GM12878 (cell line): ENCODE measurements around the gene BLOC1S3. TPM values are rescaled to one million over a fixed set of nuclear protein-coding genes. Genes with fewer than 3 reads are reported as not detected.

Experiments used
- ATAC-seq: fragments of 200-7000 bp; cut with Tn5 transposase; 3 replicates; pipeline ENCODE4 v1.9.1; 2020; ENCODE audit warnings: mild to moderate bottlenecking, moderate library complexity
- BruUV-seq: library from RNA; stranded (reverse); fragments of 400-500 nt; replicated peaks from 2 replicates; lab custom pipeline; 2021; lab: Mats Ljungman, UMichigan
- CTCF ChIA-PET: fragments of 300-600 bp; sonication (Branson Sonifier 250); formaldehyde crosslinking; extraction: SDS; loops from one replicate; lab custom pipeline; 2021; ENCODE audit warnings: inconsistent platforms; lab: Yijun Ruan, JAX
- POLR2A ChIA-PET: fragments of 350-600 bp; formaldehyde crosslinking; extraction: SDS; loops from one replicate; lab custom pipeline; 2021; ENCODE audit warnings: inconsistent platforms; lab: Charles Lee
- RAD21 ChIA-PET: fragments of 300-600 bp; sonication (Branson Sonifier 250); formaldehyde crosslinking; loops from one replicate; lab custom pipeline; 2023; ENCODE audit warnings: antibody characterized with exemption; ENCODE audit not compliant: unreplicated experiment; lab: Charles Lee
- SMC1A ChIA-PET: fragments of 300-600 bp; sonication (Branson Sonifier 250); formaldehyde crosslinking; loops from one replicate; lab custom pipeline; 2023; ENCODE audit not compliant: unreplicated experiment, uncharacterized antibody; lab: Charles Lee
- DNase-seq: peaks from one replicate; pipeline ENCODE4 v3.0.0-alpha.2; 2011; ENCODE audit warnings: low read depth, low spot score
- FAIRE-seq: peaks from 3 replicates; lab custom pipeline; 2011; peaks lifted over from hg19 to GRCh38; lab: Jason Lieb, UNC
- H2AFZ ChIP-seq: 2 replicates; pipeline ENCODE4 v1.6.0; 2011; ENCODE audit warnings: low read depth, low read length, control low read depth; ENCODE audit not compliant: control insufficient read depth
- H3K27ac ChIP-seq: 2 replicates; pipeline ENCODE4 v1.5.1; 2011; ENCODE audit warnings: control low read depth; ENCODE audit not compliant: control insufficient read depth, insufficient read depth
- H3K27me3 ChIP-seq, 2 experiments: replicated peaks in 1 of 2; 2 replicates each; pipeline versions ENCODE4 v1.6.0 to v1.6.1; 2011; ENCODE audit warnings: low read length in 1 of 2; ENCODE audit not compliant: control insufficient read depth in 2 of 2, insufficient read depth in 2 of 2
- H3K36me3 ChIP-seq, 2 experiments: 2 replicates each; pipeline ENCODE4 v1.5.1; 2011; ENCODE audit warnings: low read length in 1 of 2; ENCODE audit not compliant: control insufficient read depth in 2 of 2, insufficient read depth in 2 of 2
- H3K4me1 ChIP-seq: 2 replicates; pipeline ENCODE4 v1.6.1; 2011; ENCODE audit warnings: mild to moderate bottlenecking, low read length, moderate library complexity, mixed read lengths; ENCODE audit not compliant: control insufficient read depth, insufficient read depth
- H3K4me2 ChIP-seq: 2 replicates; pipeline ENCODE4 v1.6.0; 2011; ENCODE audit warnings: control low read depth; ENCODE audit not compliant: control insufficient read depth, insufficient read depth
- H3K4me3 ChIP-seq: fragments of 200-600 bp; sonication (generic); 2 replicates; pipeline ENCODE4 v1.5.1; 2016
- H3K79me2 ChIP-seq: 2 replicates; pipeline ENCODE4 v1.6.0; 2011; ENCODE audit warnings: low read length; ENCODE audit not compliant: control insufficient read depth, insufficient read depth
- H3K9ac ChIP-seq: 2 replicates; pipeline ENCODE4 v1.8.0; 2011; ENCODE audit warnings: low read length, control low read depth, mixed read lengths; ENCODE audit not compliant: control insufficient read depth, insufficient read depth
- H3K9me3 ChIP-seq: replicated peaks from 3 replicates; pipeline ENCODE4 v1.5.1; 2011; ENCODE audit warnings: mild to moderate bottlenecking, low read length; ENCODE audit not compliant: control insufficient read depth, insufficient read depth
- H4K20me1 ChIP-seq: 2 replicates; pipeline ENCODE4 v1.6.0; 2011; ENCODE audit not compliant: control insufficient read depth, insufficient read depth
- GATAD2B ChIP-seq: fragments of 450-650 bp; conservative IDR thresholded peaks from 2 replicates; pipeline ENCODE4 v1.6.1; 2017; ENCODE audit warnings: low read depth, mild to moderate bottlenecking, moderate library complexity
- KDM1A ChIP-seq: fragments of 200-600 bp; sonication (generic); IDR thresholded peaks from 2 replicates; pipeline ENCODE4 v1.6.1; 2016; ENCODE audit warnings: borderline replicate concordance
- MEF2A ChIP-seq: IDR thresholded peaks from 2 replicates; pipeline ENCODE4 v1.6.1; 2011; ENCODE audit warnings: low read depth, mild to moderate bottlenecking, low read length, moderate library complexity; ENCODE audit not compliant: insufficient read depth
- POLR2A ChIP-seq: IDR thresholded peaks from 2 replicates; pipeline ENCODE4 v1.6.1; 2011; ENCODE audit warnings: low read depth, mild to moderate bottlenecking, low read length
- TARDBP ChIP-seq: IDR thresholded peaks from 2 replicates; pipeline ENCODE4 v1.6.1; 2016; ENCODE audit warnings: borderline replicate concordance
- YY1 ChIP-seq: IDR thresholded peaks from 2 replicates; pipeline ENCODE4 v1.6.1; 2011; ENCODE audit warnings: low read depth, mild to moderate bottlenecking, low read length
- ZNF207 ChIP-seq: fragments of 450-650 bp; IDR thresholded peaks from 2 replicates; pipeline ENCODE4 v1.6.1; 2014; ENCODE audit warnings: antibody characterized with exemption, mild to moderate bottlenecking, borderline replicate concordance
- ZZZ3 ChIP-seq: IDR thresholded peaks from 2 replicates; pipeline ENCODE4 v1.6.1; 2011; ENCODE audit warnings: low read depth; ENCODE audit not compliant: control insufficient read depth, insufficient read length
- WGBS: methylation state at CpG from one replicate; pipeline ENCODE4 v1.1.6; 2016; ENCODE audit warnings: low lambda C conversion rate; ENCODE audit not compliant: insufficient replicate concordance, insufficient coverage; ENCODE audit errors: missing lambda C conversion rate; 5-methylcytosine and 5-hydroxymethylcytosine counted together
- in situ Hi-C: fragments of 300-500 bp; cut with MboI; formaldehyde crosslinking; loops from 9 replicates; pipeline ENCODE4 v1.14.3; 2018; ENCODE audit warnings: mixed read lengths
- intact Hi-C: fragments of 100-400 bp; cut with micrococcal nuclease; formaldehyde crosslinking; loops from one replicate; pipeline ENCODE4 v1.14.2; 2022; ENCODE audit not compliant: unreplicated experiment
- polyA plus RNA-seq, 11 experiments: library from polyadenylated mRNA; depleted of rRNA in 4 of 11; unstranded in 6 of 11; stranded (reverse) in 5 of 11; fragments of >200 nt; fragmentation: Nextera tagmentation in 4 of 11; fragmentation: Illumina TruSeq in 1 of 11; extraction: Ambion mirVana in 4 of 11; extraction: Trizol in 1 of 11; gene quantifications; 1 replicate in 1 of 11; 2 replicates in 10 of 11; pipeline versions ENCODE4 v1.2.1 to v1.2.3, GENCODE V29; 2011 to 2016; ENCODE audit warnings: inconsistent platforms in 2 of 11, missing spikeins in 2 of 11, low read depth in 1 of 11
- total RNA-seq, 4 experiments: library from RNA; depleted of rRNA in 3 of 4; stranded (reverse); fragments of >200 nt in 3 of 4; fragmentation: Illumina TruSeq in 1 of 4; extraction: Trizol in 1 of 4; gene quantifications; 2 replicates each; pipeline versions ENCODE4 v1.2.1 to v1.2.3, GENCODE V29; 2013 to 2021
- TF ChIP-seq, protein P1 (sequence below): fragments of 450-650 bp; IDR thresholded peaks from 2 replicates; pipeline ENCODE4 v1.6.1; 2017; ENCODE audit warnings: mild to moderate bottlenecking, moderate library complexity
- TF ChIP-seq, protein P2 (sequence below): fragments of 450-650 bp; IDR thresholded peaks from 2 replicates; pipeline ENCODE4 v1.6.1; 2017; ENCODE audit warnings: mild to moderate bottlenecking

The BLOC1S3 gene
- total and polyA plus RNA-seq, 10 of the 15 experiments (the other 5 are each of a cell fraction or from before 2014, with no cell fraction given) = 3.6 to 18.3 (median 10.4) TPM

DNA sequence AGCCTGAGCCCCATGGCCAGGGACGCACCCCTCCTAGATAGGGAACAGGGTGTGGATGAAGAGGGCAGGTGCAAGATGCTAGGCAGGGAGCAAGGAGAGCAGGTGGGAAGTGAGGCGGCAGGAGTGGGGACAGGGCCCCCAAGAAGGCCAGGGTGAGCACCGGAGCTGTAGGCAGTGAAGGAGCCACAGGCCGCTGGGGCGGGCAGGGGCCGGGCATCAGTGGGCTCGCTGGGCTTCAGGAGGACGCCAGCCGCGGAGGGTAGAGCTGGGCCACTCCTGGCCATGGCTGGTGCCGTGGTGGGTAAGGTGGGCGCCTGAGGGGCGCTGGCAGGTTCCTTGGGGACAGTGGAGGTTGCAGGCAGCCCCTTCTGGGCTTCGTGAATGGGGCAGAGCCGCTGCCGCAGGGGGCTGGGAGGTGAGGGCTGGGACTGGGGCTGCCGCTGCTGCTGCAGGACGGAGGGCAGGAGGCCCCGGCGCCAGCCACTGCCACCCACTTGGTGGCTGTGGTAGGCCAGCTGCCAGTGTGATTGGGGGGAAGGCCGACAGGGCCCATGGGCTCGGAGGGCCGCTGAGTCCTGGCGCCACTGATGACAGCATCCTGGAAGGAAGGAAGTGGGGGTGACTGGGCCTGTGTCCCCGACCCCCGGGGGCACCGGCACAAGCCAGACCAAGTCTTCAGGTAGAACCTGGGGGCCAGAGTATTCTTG lies 19.9 kb upstream of the BLOC1S3 start:
- no peak overlapping the region for H3K4me2 ChIP-seq
- no peak overlapping the region for H3K27ac ChIP-seq
- no peaks in the 10 kb centered on the region for H3K36me3 ChIP-seq
- no peak overlapping the region for H2AFZ ChIP-seq
- POLR2A ChIA-PET = interaction anchor here (1.2 kb wide), 1 partner anchor 22 kb away, joined by 4 read pairs; no protein-coding TSS in a partner anchor
- intact Hi-C loops = no loop called here
- TF ChIP-seq YY1 (no peak), POLR2A (peak; percentile 13; the same call in 1 of the 2 replicates)
- TF ChIP-seq, all 136 proteins: peak for 1
- no peak for ATAC-seq
- Histone ChIP-seq H3K4me3 (no peak overlapping the region), H3K9me3 (no peaks in the 10 kb centered on the region), H3K9ac (no peak overlapping the region), H3K4me1 (peaks cover 3% of the 10 kb centered on the region), H4K20me1 (no peaks in the 10 kb centered on the region), H3K79me2 (no peaks in the 10 kb centered on the region), H3K27me3 (no peaks in the 10 kb centered on the region; a peak in 2 of 4 replicates)
- CTCF ChIA-PET = no interaction called here
- RAD21 ChIA-PET = no interaction called here
- 38% methylated on average over 20 of the region's 27 CpGs for WGBS
- BruUV-seq = no TSS peak
- DNase-seq = no peak
- SMC1A ChIA-PET = no interaction called here
- in situ Hi-C loops = no loop called here
- no peak for FAIRE-seq

DNA sequence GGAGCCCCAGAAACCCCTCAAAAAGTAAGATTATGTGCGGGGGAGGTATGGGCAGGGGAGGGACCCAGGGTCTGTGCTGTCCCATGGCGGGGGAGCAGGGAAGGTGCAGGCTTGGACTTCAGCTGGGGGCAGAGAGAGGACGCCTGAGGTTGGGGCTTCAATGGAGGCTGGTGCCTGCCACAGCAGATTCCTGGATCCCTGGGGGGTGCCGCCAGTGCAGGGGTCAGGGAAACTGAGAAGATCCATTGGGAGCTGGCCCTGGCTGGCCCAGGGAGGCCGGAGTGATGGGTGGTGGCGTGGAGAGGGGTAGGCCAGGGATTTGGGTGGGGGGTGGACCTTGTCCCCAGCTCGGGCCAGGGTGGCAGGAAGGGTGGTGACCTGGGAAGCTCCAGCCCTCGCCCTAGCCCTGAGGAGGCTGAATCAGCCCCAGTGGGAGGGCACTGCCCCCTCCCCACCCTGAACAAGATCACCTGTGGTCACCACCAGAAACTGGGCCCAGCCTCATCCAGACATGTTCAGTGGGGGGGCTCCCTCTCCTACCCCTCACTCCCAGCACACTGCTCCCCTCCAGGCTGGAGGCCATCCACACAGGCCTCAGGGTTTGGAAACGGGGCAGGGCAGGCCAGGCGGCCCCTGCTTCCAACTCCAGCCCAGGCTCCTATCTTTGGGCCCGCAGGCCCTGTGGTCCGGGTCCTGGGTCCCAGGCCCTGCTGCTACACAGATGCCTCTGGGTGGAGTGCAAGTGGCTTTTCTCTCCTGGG lies 19.2 kb upstream of the BLOC1S3 start:
- H3K36me3 ChIP-seq = no peaks in the 10 kb centered on the region
- no peak for ATAC-seq
- BruUV-seq = no TSS peak
- ChIA-PET CTCF (no interaction called here), SMC1A (no interaction called here), POLR2A (no interaction called here), RAD21 (no interaction called here)
- H3K27me3 ChIP-seq = no peaks in the 10 kb centered on the region; a peak in 2 of 4 replicates
- FAIRE-seq = no peak
- H3K4me1 ChIP-seq = peaks cover 8% of the 10 kb centered on the region
- no peaks in the 10 kb centered on the region for H4K20me1 ChIP-seq
- no peak overlapping the region for H2AFZ ChIP-seq
- 16% methylated on average over 12 of the region's 12 CpGs for WGBS
- no peak overlapping the region for H3K4me3 ChIP-seq
- no peak overlapping the region for H3K4me2 ChIP-seq
- H3K79me2 ChIP-seq = no peaks in the 10 kb centered on the region
- H3K27ac ChIP-seq = no peak overlapping the region
- in situ Hi-C loops = no loop called here
- no peaks in the 10 kb centered on the region for H3K9me3 ChIP-seq
- no peak overlapping the region for H3K9ac ChIP-seq
- intact Hi-C loops = no loop called here
- no peak for DNase-seq
- TF ChIP-seq KDM1A (no peak), TARDBP (no peak), MEF2A (no peak), ZNF207 (no peak), ZZZ3 (no peak), GATAD2B (no peak)
- TF ChIP-seq, protein P1, sequence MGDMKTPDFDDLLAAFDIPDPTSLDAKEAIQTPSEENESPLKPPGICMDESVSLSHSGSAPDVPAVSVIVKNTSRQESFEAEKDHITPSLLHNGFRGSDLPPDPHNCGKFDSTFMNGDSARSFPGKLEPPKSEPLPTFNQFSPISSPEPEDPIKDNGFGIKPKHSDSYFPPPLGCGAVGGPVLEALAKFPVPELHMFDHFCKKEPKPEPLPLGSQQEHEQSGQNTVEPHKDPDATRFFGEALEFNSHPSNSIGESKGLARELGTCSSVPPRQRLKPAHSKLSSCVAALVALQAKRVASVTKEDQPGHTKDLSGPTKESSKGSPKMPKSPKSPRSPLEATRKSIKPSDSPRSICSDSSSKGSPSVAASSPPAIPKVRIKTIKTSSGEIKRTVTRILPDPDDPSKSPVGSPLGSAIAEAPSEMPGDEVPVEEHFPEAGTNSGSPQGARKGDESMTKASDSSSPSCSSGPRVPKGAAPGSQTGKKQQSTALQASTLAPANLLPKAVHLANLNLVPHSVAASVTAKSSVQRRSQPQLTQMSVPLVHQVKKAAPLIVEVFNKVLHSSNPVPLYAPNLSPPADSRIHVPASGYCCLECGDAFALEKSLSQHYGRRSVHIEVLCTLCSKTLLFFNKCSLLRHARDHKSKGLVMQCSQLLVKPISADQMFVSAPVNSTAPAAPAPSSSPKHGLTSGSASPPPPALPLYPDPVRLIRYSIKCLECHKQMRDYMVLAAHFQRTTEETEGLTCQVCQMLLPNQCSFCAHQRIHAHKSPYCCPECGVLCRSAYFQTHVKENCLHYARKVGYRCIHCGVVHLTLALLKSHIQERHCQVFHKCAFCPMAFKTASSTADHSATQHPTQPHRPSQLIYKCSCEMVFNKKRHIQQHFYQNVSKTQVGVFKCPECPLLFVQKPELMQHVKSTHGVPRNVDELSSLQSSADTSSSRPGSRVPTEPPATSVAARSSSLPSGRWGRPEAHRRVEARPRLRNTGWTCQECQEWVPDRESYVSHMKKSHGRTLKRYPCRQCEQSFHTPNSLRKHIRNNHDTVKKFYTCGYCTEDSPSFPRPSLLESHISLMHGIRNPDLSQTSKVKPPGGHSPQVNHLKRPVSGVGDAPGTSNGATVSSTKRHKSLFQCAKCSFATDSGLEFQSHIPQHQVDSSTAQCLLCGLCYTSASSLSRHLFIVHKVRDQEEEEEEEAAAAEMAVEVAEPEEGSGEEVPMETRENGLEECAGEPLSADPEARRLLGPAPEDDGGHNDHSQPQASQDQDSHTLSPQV = no peak
- TF ChIP-seq, protein P2, sequence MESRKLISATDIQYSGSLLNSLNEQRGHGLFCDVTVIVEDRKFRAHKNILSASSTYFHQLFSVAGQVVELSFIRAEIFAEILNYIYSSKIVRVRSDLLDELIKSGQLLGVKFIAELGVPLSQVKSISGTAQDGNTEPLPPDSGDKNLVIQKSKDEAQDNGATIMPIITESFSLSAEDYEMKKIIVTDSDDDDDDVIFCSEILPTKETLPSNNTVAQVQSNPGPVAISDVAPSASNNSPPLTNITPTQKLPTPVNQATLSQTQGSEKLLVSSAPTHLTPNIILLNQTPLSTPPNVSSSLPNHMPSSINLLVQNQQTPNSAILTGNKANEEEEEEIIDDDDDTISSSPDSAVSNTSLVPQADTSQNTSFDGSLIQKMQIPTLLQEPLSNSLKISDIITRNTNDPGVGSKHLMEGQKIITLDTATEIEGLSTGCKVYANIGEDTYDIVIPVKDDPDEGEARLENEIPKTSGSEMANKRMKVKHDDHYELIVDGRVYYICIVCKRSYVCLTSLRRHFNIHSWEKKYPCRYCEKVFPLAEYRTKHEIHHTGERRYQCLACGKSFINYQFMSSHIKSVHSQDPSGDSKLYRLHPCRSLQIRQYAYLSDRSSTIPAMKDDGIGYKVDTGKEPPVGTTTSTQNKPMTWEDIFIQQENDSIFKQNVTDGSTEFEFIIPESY = no peak
